Stimulated activated CD4-positive, alpha-beta T cell treated with anti-CD3 and anti-CD28 coated beads, Interleukin-1b, Interleukin-23, amount 100 ng/mL, for 24 hours (primary cell): ENCODE data around the gene ADRA2B.
"Not testable (repeated sequence)": the region's sequence is repeated elsewhere in the genome, so short reads cannot be mapped to it uniquely, and the experiment has no call there.

Source experiments
- DNase-seq, 4 experiments: peaks; one replicate each; pipeline ENCODE4 v3.0.0-alpha.2; 2020; ENCODE audit warnings: low read depth in 4 of 4, low spot score in 1 of 4

ADRA2B gene

GRCh38 chr2:96116424-96116878 is at the start of gene ADRA2B:
ADRA2B (minus strand) TSS chr2:96116571; CDS start chr2:96116149, 422 bp downstream.
- peak; percentile 38 to 77 (median 56) for DNase-seq

GRCh38 chr2:96164459-96165184 is 48.3 kb upstream of the ADRA2B start:
- peak in 1 of 4 experiments; percentile 44 for DNase-seq

- DNase-seq: peak in 2 of 4 experiments; percentile 76 to 86
These were observed 47.5 kb upstream of the ADRA2B start for GRCh38 chr2:96163768-96164429.

GRCh38 chr2:96163415-96163767 is 47.0 kb upstream of the ADRA2B start:
- DNase-seq: no peak

- DNase-seq: no peak
These were observed 45.5 kb upstream of the ADRA2B start for GRCh38 chr2:96161898-96162297.

GRCh38 chr2:96160366-96160765 is 44.0 kb upstream of the ADRA2B start:
- not testable (repeated sequence) for DNase-seq

GRCh38 chr2:96159084-96159830 is 42.9 kb upstream of the ADRA2B start:
- DNase-seq: no peak

- no peak for DNase-seq
These were observed 42.2 kb upstream of the ADRA2B start for GRCh38 chr2:96158554-96158940.

GRCh38 chr2:96157649-96158553 is 41.5 kb upstream of the ADRA2B start:
- DNase-seq: peak; percentile 90 to 98 (median 95)

- no peak for DNase-seq
These were observed 40.7 kb upstream of the ADRA2B start for GRCh38 chr2:96156926-96157648.

- no peak for DNase-seq
These were observed 39.8 kb upstream of the ADRA2B start for GRCh38 chr2:96156011-96156820.

- no peak for DNase-seq
These were observed 38.4 kb upstream of the ADRA2B start for GRCh38 chr2:96154506-96155380.

GRCh38 chr2:96153991-96154431 is 37.6 kb upstream of the ADRA2B start:
- DNase-seq: no peak

GRCh38 chr2:96153291-96153713 is 36.9 kb upstream of the ADRA2B start:
- DNase-seq: no peak

GRCh38 chr2:96152304-96153161 is 36.2 kb upstream of the ADRA2B start:
- no peak for DNase-seq

- no peak for DNase-seq
These were observed 35.4 kb upstream of the ADRA2B start for GRCh38 chr2:96151595-96152303.
